ENCODE data around the gene RELL2.

Gene RELL2

DNA sequence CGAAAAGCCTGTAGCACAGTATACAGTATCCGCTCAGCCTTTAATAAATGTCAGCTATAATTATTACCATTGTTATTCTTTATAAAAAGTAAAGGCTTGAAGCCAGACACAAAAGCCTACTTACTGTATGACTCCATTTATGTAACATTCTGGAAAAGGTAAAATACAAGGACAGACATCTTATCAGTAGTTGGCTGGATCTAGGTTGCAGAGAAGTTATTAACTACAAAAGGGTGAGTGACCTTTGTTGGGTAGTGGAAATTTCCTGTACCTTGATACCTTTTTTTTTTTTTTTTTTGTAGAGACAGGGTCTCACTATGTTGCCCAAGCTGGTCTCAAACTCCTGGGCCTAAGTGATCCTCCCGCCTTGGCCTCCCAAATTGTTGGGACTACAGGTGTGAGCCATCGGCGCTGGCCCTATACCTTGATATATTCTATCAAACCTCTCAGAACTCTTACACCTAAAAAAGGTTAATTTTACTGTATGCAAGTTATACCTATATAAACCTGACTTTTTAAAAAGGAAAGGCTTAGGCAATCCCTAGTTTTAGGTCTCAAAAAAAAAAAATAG lies 6.1 kb upstream of the RELL2 start:
- DNase-seq (ENCODE audit: low read depth in 1 of 2, low spot score in 1 of 2) = no peak
- Histone ChIP-seq H3K4me3 (replicated peaks; ENCODE audit: insufficient read depth, low read length) (no peak overlapping the region), H3K27me3 (ENCODE audit: insufficient read depth, poor library complexity, severe bottlenecking) (no peaks in the 10 kb centered on the region), H3K27ac (replicated peaks) (no peak overlapping the region)
- TF ChIP-seq GABPA (IDR thresholded peaks at IDR 0.05; ENCODE audit: low read depth) (no peak), SPI1 (IDR thresholded peaks at IDR 0.05; ENCODE audit: borderline replicate concordance, low read depth) (no peak), POLR2AphosphoS5 (IDR thresholded peaks at IDR 0.05; ENCODE audit: low read depth) (no peak)
- TF ChIP-seq, protein P1, sequence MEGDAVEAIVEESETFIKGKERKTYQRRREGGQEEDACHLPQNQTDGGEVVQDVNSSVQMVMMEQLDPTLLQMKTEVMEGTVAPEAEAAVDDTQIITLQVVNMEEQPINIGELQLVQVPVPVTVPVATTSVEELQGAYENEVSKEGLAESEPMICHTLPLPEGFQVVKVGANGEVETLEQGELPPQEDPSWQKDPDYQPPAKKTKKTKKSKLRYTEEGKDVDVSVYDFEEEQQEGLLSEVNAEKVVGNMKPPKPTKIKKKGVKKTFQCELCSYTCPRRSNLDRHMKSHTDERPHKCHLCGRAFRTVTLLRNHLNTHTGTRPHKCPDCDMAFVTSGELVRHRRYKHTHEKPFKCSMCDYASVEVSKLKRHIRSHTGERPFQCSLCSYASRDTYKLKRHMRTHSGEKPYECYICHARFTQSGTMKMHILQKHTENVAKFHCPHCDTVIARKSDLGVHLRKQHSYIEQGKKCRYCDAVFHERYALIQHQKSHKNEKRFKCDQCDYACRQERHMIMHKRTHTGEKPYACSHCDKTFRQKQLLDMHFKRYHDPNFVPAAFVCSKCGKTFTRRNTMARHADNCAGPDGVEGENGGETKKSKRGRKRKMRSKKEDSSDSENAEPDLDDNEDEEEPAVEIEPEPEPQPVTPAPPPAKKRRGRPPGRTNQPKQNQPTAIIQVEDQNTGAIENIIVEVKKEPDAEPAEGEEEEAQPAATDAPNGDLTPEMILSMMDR (IDR thresholded peaks at IDR 0.05; ENCODE audit: insufficient read depth, low read length) = no peak

DNA sequence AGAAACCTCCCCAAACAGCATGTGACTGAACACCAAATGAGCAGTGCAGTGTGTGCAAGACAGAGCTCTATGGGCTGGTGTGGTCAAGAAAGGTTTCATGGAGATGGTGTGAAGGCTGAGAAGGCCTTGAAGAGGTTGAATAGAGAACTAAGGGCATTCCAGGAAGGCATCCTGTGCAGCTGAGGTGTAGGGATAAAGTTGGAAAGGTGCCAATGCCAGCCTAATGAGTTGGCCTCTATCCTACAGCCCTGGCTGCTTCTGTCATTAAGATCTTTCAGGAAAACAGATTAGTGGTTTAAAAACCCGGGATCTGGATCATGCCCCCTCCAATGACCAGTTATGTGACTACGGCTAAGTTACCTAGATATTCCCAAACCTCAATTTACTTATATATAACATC lies 4.1 kb upstream of the RELL2 start:
- no peak for DNase-seq (ENCODE audit: low read depth in 1 of 2, low spot score in 1 of 2)
- TF ChIP-seq, protein P2, sequence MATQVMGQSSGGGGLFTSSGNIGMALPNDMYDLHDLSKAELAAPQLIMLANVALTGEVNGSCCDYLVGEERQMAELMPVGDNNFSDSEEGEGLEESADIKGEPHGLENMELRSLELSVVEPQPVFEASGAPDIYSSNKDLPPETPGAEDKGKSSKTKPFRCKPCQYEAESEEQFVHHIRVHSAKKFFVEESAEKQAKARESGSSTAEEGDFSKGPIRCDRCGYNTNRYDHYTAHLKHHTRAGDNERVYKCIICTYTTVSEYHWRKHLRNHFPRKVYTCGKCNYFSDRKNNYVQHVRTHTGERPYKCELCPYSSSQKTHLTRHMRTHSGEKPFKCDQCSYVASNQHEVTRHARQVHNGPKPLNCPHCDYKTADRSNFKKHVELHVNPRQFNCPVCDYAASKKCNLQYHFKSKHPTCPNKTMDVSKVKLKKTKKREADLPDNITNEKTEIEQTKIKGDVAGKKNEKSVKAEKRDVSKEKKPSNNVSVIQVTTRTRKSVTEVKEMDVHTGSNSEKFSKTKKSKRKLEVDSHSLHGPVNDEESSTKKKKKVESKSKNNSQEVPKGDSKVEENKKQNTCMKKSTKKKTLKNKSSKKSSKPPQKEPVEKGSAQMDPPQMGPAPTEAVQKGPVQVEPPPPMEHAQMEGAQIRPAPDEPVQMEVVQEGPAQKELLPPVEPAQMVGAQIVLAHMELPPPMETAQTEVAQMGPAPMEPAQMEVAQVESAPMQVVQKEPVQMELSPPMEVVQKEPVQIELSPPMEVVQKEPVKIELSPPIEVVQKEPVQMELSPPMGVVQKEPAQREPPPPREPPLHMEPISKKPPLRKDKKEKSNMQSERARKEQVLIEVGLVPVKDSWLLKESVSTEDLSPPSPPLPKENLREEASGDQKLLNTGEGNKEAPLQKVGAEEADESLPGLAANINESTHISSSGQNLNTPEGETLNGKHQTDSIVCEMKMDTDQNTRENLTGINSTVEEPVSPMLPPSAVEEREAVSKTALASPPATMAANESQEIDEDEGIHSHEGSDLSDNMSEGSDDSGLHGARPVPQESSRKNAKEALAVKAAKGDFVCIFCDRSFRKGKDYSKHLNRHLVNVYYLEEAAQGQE (IDR thresholded peaks at IDR 0.05; ENCODE audit: insufficient replicate concordance, low read depth) = no peak
- TF ChIP-seq, protein P1 (IDR thresholded peaks at IDR 0.05; ENCODE audit: insufficient read depth, low read length) = no peak
- TF ChIP-seq GABPA (IDR thresholded peaks at IDR 0.05; ENCODE audit: low read depth) = no peak
- H3K27me3 ChIP-seq (ENCODE audit: insufficient read depth, poor library complexity, severe bottlenecking) = no peaks in the 10 kb centered on the region
- no peak overlapping the region for H3K4me3 ChIP-seq (replicated peaks; ENCODE audit: insufficient read depth, low read length)
- no peak overlapping the region for H3K27ac ChIP-seq (replicated peaks)

DNA sequence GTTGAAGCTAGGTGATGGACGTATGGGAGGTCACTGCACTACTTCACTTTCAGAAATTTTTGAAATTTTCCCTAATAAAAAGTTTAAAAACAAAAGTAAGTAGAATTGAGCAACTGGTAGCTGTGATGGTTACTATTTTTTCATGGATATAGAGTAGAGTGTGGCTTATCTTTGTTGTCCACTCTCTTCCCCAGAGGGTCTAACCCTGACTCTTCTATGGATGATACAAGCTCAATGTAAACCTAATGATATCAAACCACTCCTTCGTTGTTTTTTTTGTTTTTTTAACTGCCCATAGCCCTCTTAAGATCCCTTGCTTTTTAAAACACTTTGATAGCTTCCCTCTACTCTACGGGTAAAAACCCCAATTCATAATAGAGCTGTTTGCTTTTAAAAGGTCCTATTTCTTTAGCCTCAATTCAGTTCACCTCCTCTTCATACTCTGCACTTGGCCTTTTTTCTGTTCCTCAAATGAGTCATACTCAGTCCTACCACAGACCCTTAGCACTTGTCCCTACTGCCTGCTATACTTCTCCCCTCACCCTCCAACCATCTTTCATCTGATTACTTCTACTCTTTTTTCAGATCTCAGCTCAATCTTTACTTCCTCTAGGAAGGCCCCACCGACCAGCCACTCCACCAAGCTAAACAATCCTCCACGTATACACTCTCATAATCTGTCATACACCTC lies 2.8 kb upstream of the RELL2 start:
- DNase-seq (ENCODE audit: low read depth in 1 of 2, low spot score in 1 of 2) = no peak
- no peak overlapping the region for H3K4me3 ChIP-seq (replicated peaks; ENCODE audit: insufficient read depth, low read length)
- TF ChIP-seq GABPA (IDR thresholded peaks at IDR 0.05; ENCODE audit: low read depth) (no peak), SPI1 (IDR thresholded peaks at IDR 0.05; ENCODE audit: borderline replicate concordance, low read depth) (0 out of 2 replicates have a peak, but pooled peaks have one; percentile 18)
- no peak overlapping the region for H3K27ac ChIP-seq (replicated peaks)
- no peaks in the 10 kb centered on the region for H3K27me3 ChIP-seq (ENCODE audit: insufficient read depth, poor library complexity, severe bottlenecking)

DNA sequence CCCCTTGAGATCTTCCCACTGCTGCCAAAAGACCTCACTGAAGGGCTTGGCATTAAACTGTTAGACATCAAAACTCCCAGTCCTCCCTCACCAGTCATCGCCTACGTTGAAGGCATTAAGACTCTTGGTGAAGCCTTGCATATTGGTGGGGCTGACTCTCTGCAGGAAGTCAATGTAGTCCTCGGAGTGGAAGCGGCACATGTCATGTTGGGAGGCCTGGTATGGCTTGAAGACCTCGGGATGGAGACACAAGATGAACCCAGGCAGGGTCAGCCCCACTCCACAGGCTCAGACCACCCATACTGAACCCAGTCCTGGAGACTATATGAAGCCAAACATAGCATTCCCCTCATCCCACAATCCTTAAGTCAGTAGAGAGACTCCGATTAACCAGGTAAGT lies 2.1 kb upstream of the RELL2 start:
- TF ChIP-seq SPI1 (IDR thresholded peaks at IDR 0.05; ENCODE audit: borderline replicate concordance, low read depth) (no peak), POLR2AphosphoS5 (IDR thresholded peaks at IDR 0.05; ENCODE audit: low read depth) (no peak), GABPA (IDR thresholded peaks at IDR 0.05; ENCODE audit: low read depth) (no peak)
- TF ChIP-seq, protein P2 (IDR thresholded peaks at IDR 0.05; ENCODE audit: insufficient replicate concordance, low read depth) = no peak
- TF ChIP-seq, protein P1 (IDR thresholded peaks at IDR 0.05; ENCODE audit: insufficient read depth, low read length) = no peak
- no peaks in the 10 kb centered on the region for H3K27me3 ChIP-seq (ENCODE audit: insufficient read depth, poor library complexity, severe bottlenecking)
- no peak overlapping the region for H3K4me3 ChIP-seq (replicated peaks; ENCODE audit: insufficient read depth, low read length)
- no peak for DNase-seq (ENCODE audit: low read depth in 1 of 2, low spot score in 1 of 2)
- no peak overlapping the region for H3K27ac ChIP-seq (replicated peaks)
